HAP-1 (cell line): ENCODE results near the gene FAM131B.

Source experiments
- DNase-seq, 2 experiments: peaks; one replicate each; pipeline ENCODE4 v3.0.0-alpha.2; 2016 to 2020; ENCODE audit warnings: low spot score in 2 of 2
- H3K27me3 ChIP-seq: fragments of 250-450 bp; sonication (Bioruptor Pico); 2 replicates; pipeline ENCODE4 v1.5.1; 2020; ENCODE audit warnings: low read depth, mild to moderate bottlenecking, moderate library complexity
- H3K36me3 ChIP-seq: fragments of 250-450 bp; sonication (Bioruptor Pico); replicated peaks from 2 replicates; pipeline ENCODE4 v1.5.1; 2020; ENCODE audit warnings: mild to moderate bottlenecking
- H3K4me1 ChIP-seq: fragments of 250-450 bp; sonication (Bioruptor Pico); 2 replicates; pipeline ENCODE4 v1.5.1; 2020; ENCODE audit warnings: mild to moderate bottlenecking
- H3K4me3 ChIP-seq: fragments of 250-450 bp; sonication (Bioruptor Pico); 2 replicates; pipeline ENCODE4 v1.5.1; 2020; ENCODE audit warnings: mild to moderate bottlenecking, moderate library complexity
- H3K9me3 ChIP-seq: fragments of 250-450 bp; sonication (Bioruptor Pico); 2 replicates; pipeline ENCODE4 v1.5.1; 2020; ENCODE audit warnings: mild to moderate bottlenecking, moderate library complexity
- in situ Hi-C: fragments of 300-500 bp; cut with MboI; formaldehyde crosslinking; loops from 3 replicates; pipeline ENCODE4 v1.14.3; 2020; ENCODE audit warnings: low sequenced_read_pairs, inconsistent platforms, mixed read lengths

FAM131B gene

DNA sequence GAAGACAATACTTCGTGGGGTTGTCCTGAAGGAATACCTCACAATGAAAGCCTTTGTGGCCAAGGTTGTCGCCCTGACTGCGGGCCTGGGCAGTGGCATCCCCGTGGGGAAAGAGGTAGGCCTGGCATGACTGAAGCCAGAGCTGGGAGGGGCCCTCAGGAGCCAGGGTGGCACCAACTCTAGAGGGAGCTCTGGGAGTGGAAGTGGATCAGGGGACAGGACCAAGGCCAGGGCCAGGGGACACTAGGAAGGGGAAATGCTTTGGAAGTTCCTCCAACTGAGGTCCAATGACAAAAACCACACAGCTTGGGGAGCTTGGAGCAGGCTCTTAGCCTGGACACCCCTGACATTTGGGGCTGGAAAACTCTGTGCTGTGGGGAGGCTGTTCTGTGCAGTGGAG is 40.8 kb downstream of the FAM131B start:
- DNase-seq = no peak
- Histone ChIP-seq H3K27me3 (no peaks in the 10 kb centered on the region), H3K4me3 (no peak overlapping the region), H3K9me3 (no peaks in the 10 kb centered on the region), H3K4me1 (no peaks in the 10 kb centered on the region), H3K36me3 (no peaks in the 10 kb centered on the region)
- in situ Hi-C loops = no loop called here

DNA sequence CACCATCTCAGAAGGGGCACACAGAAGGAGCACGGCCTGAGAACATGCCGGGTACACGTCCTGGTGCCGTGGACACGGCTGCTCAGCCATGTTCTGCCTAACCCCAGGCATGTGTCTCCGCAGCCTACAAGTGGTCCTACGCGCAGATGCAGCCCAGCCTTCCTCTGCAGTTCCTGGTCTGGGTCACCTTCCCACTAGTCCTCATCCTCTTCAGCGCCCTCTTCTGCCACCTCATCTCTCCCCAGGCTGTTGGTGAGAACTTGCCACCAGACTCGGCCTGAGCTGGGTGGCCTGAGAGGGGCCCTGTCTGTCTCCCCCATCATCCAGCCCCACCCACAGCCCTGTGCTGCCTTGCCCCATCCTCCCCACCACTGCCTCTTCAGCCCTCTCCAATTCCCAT is 41.3 kb downstream of the FAM131B start:
- no peaks in the 10 kb centered on the region for H3K36me3 ChIP-seq
- DNase-seq = no peak
- H3K4me1 ChIP-seq = no peaks in the 10 kb centered on the region
- no peak overlapping the region for H3K4me3 ChIP-seq
- in situ Hi-C loops = no loop called here
- no peaks in the 10 kb centered on the region for H3K27me3 ChIP-seq
- no peaks in the 10 kb centered on the region for H3K9me3 ChIP-seq

DNA sequence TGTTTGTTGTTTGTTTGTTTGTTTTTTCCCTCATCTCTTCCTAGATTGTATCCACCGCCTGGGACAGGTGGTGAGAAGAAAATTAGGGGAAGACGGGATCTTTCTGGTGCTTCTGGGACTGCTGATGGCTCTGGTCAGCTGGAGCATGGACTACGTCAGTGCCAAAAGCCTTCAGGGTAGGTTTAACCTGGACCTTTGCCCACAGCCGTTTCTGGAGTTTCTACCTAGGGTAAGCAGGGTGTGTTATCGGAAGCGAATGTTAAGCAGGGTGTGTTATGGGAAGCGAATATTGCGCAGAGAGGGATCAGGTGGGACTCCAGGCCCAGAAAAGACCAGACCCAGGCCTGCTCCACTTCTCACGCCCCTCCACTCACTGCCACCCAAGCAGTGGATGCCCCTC is 41.9 kb downstream of the FAM131B start:
- no peak for DNase-seq
- no peaks in the 10 kb centered on the region for H3K4me1 ChIP-seq
- no peaks in the 10 kb centered on the region for H3K9me3 ChIP-seq
- H3K27me3 ChIP-seq = no peaks in the 10 kb centered on the region
- no peak overlapping the region for H3K4me3 ChIP-seq
- in situ Hi-C loops = no loop called here
- H3K36me3 ChIP-seq = no peaks in the 10 kb centered on the region

DNA sequence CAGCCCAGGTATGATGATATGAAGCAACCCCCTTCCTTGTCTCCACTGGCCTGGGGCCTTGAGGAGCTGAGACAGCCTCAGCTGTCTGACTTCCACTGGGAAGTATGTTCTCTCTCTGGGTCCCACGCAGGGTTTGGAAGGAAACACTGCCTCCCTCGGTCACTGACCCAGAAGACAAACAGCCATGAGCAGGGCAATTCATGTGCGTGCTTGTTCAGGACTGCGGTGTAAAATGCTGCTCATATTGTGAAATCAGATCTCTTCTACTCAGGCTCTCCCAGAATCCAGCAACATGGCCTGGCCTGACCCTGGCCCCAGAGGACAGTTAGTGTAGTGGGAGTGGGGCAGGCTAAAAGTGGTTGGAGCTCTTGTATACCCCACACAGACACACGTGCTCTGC is 43.9 kb downstream of the FAM131B start:
- H3K9me3 ChIP-seq = no peaks in the 10 kb centered on the region
- DNase-seq = no peak
- H3K4me1 ChIP-seq = no peaks in the 10 kb centered on the region
- no peaks in the 10 kb centered on the region for H3K36me3 ChIP-seq
- in situ Hi-C loops = no loop called here
- H3K4me3 ChIP-seq = no peak overlapping the region
- H3K27me3 ChIP-seq = no peaks in the 10 kb centered on the region

DNA sequence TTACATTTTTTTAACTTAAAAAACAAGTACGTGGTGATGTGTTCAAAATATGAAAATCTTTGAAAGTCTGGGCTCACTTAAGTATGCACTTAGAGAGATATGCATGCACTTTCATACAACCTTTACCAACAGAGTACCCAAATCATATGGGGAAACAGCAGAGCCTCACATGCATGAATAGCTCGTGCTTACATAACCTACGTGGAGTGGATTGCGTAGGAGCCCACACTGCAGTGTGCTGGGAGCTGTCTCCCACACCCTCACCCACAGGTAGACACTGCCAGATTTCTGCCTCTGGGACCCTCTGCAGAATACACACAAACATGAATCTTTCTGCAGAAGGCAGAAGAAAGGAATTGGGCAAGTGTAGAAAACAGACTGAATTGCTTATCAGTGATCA is 46.0 kb downstream of the FAM131B start:
- H3K4me1 ChIP-seq = no peaks in the 10 kb centered on the region
- no peaks in the 10 kb centered on the region for H3K9me3 ChIP-seq
- H3K36me3 ChIP-seq = no peaks in the 10 kb centered on the region
- no peaks in the 10 kb centered on the region for H3K27me3 ChIP-seq
- H3K4me3 ChIP-seq = no peak overlapping the region
- in situ Hi-C loops = no loop called here
- DNase-seq = no peak

DNA sequence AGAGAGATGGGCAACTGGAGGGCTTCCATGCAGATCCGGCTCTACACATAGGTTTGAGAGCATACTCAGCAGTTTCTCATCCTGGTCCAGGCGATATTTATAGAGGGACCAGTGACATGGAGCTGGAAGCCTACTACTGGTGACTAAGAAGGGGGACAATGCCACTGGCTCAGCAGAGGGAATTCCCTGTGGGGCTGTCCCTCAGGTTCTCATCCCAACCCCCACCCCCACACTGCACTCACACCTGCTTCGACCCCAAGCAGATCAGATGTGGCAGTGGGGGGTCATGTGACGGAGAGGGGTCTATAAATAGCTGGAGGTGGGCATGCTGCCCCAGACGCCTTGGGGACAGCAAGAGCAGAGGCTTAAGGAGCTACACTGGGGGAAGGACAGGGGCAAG is 46.7 kb downstream of the FAM131B start, which contains the start of gene CLCN1:
Gene CLCN1, plus strand, starts transcription at position 336 of the 400 bp plus-strand sequence. CDS start 102 bp downstream, outside the sequence.
- Histone ChIP-seq H3K9me3 (no peaks in the 10 kb centered on the region), H3K27me3 (no peaks in the 10 kb centered on the region), H3K4me3 (no peak within 1 kb of the TSS), H3K4me1 (no peaks in the 10 kb centered on the region), H3K36me3 (no peaks in the 10 kb centered on the region)
- in situ Hi-C loops = no loop called here
- no peak for DNase-seq

DNA sequence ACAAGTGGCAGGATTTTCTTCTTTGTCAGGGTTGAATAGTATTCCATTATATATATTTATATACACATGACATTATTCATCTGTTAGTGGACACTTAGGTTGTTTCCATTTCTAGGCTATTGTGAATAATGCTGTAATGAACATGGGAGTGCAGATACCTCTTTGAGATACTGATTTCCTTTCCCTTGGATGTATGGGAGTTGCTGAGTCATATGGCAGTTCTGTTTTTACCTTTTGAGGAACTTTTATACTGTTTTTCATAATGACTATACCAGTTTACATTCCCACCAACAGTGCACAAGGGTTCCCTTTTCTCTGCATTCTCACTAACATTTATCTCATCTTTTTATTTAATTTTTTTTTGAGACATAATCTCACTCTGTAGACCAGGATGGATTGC is 48.4 kb downstream of the FAM131B start:
- H3K4me1 ChIP-seq = no peaks in the 10 kb centered on the region
- no peak for DNase-seq
- no peak overlapping the region for H3K4me3 ChIP-seq
- H3K27me3 ChIP-seq = no peaks in the 10 kb centered on the region
- H3K9me3 ChIP-seq = no peaks in the 10 kb centered on the region
- in situ Hi-C loops = no loop called here
- H3K36me3 ChIP-seq = no peaks in the 10 kb centered on the region; the same call in 1 of the 2 replicates

DNA sequence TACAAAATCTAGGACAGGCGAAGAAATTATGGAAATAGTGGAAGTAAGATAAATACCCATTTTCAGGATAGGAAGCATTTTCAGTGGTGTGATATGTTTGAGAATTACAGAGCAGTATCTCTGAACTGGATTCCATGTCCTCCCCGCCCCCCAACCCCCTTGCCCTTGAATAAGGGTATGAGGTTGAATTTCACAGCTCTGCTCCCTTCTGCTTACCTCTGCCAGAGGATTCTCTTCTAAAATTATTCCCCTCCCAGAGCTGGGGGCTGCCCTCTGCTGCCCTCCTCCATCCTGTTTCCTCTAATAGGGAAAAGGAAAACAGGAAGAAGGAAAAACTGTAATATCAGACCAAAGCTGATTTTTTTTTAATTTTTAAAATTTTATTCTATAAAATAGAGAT is 53.9 kb downstream of the FAM131B start:
- DNase-seq = no peak
- in situ Hi-C loops = no loop called here
- Histone ChIP-seq H3K9me3 (no peaks in the 10 kb centered on the region), H3K4me1 (no peaks in the 10 kb centered on the region), H3K27me3 (no peaks in the 10 kb centered on the region), H3K36me3 (peaks cover 30% of the 10 kb centered on the region), H3K4me3 (no peak overlapping the region)

DNA sequence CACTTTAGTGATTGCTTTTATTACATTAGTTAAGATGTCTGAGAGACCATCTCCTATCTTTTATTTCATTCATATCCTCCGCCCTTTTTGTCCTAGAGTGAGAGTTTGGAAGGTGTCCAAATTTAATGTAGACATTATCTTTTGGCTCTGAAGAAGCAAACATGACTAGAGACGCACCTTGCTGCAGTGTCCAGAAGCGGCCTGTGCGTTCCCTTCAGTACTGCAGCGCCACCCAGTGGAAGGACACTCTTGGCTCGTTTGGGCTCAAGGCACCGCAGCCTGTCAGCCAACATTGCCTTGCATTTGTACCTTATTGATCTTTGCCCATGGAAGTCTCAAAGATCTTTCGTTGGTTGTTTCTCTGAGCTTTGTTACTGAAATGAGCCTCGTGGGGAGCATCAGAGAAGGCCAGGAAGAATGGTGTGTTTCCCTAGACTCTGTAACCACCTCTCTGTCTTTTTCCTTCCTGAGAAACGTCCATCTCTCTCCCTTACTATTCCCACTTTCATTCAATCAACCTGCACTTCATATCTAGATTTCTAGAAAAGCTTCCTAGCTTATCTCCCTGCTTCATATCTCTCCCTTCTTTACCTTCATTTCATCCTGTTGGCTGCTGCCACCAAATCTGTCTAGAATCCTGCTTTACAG is 57.0 kb downstream of the FAM131B start:
- in situ Hi-C loops = no loop called here
- Histone ChIP-seq H3K36me3 (peaks cover 58% of the 10 kb centered on the region), H3K4me1 (no peaks in the 10 kb centered on the region), H3K4me3 (no peak overlapping the region), H3K27me3 (no peaks in the 10 kb centered on the region), H3K9me3 (no peaks in the 10 kb centered on the region)
- peak; percentile 16 to 81 for DNase-seq

DNA sequence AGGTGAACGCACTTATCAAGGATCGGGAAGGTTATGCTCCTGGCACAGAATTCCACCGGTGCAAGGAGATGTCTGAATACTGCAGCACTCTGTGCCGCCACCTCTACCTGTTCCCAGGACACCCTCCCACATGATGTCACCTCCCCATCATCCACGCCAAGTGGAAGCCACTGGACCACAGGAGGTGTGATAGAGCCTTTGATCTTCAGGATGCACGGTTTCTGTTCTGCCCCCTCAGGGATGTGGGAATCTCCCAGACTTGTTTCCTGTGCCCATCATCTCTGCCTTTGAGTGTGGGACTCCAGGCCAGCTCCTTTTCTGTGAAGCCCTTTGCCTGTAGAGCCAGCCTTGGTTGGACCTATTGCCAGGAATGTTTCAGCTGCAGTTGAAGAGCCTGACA is 57.6 kb downstream of the FAM131B start:
- H3K4me1 ChIP-seq = no peaks in the 10 kb centered on the region
- in situ Hi-C loops = no loop called here
- no peaks in the 10 kb centered on the region for H3K9me3 ChIP-seq
- H3K36me3 ChIP-seq = peaks cover 64% of the 10 kb centered on the region
- H3K4me3 ChIP-seq = no peak overlapping the region
- H3K27me3 ChIP-seq = no peaks in the 10 kb centered on the region
- DNase-seq = no peak

DNA sequence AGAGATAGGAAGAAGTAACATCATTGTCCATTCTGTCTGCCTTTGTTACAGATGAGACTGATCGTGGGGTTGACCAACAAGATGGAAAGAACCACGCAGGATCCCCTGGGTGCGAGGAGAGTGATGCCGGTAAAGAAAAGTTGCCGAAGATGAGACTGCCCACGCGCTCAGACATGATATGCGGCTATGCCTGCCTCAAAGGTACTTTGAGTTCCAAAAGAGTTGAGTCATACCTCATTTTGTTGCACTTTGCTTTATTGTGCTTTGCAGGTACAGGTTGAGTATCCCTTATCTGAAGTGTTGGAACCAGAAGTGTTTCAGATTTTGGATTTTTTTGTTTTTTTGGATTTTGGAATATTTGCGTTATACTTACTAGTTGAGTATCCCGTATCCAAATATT is 58.8 kb downstream of the FAM131B start:
- Histone ChIP-seq H3K36me3 (peaks cover 75% of the 10 kb centered on the region), H3K9me3 (no peaks in the 10 kb centered on the region), H3K4me3 (no peak overlapping the region), H3K4me1 (no peaks in the 10 kb centered on the region), H3K27me3 (no peaks in the 10 kb centered on the region)
- in situ Hi-C loops = no loop called here
- DNase-seq = no peak
